BLaER1 treated with 17β-estradiol and CSF1 and Interleukin-3, amounts not matched to agents 10 nM and 100 nM (cell line): ENCODE data around the gene AMBP.

Experiments used
- H3K27ac ChIP-seq, 11 experiments: shearing (Covaris generic); formaldehyde crosslinking; 2 replicates each; pipeline ENCODE4 v1.8.1; 2022
- H3K27me3 ChIP-seq, 11 experiments: shearing (Covaris generic); formaldehyde crosslinking; 2 replicates each; pipeline ENCODE4 v1.8.1; 2022
- H3K36me3 ChIP-seq, 11 experiments: shearing (Covaris generic); formaldehyde crosslinking; 2 replicates each; pipeline ENCODE4 v1.8.1; 2022
- H3K4me1 ChIP-seq, 10 experiments: shearing (Covaris generic); formaldehyde crosslinking; 2 replicates each; pipeline ENCODE4 v1.8.1; 2022
- H3K4me2 ChIP-seq, 11 experiments: shearing (Covaris generic); formaldehyde crosslinking; 2 replicates each; pipeline ENCODE4 v1.8.1; 2022
- H3K4me3 ChIP-seq, 10 experiments: shearing (Covaris generic); formaldehyde crosslinking; 2 replicates each; pipeline ENCODE4 v1.8.1; 2022
- H3K9ac ChIP-seq, 11 experiments: shearing (Covaris generic); formaldehyde crosslinking; 2 replicates each; pipeline ENCODE4 v1.8.1; 2022
- H3K9me3 ChIP-seq, 11 experiments: shearing (Covaris generic); formaldehyde crosslinking; replicated peaks in 1 of 11; 2 replicates each; pipeline ENCODE4 v1.8.1; 2022
- H4K20me1 ChIP-seq, 11 experiments: shearing (Covaris generic); formaldehyde crosslinking; 2 replicates each; pipeline ENCODE4 v1.8.1; 2022
- Cebpa-rat ChIP-seq, 11 experiments: shearing (Covaris generic); IDR thresholded peaks; 2 replicates each; pipeline ENCODE4 v1.8.1; 2022

The AMBP gene

GRCh38 chr9:114026335-114026734, 51.8 kb downstream of the AMBP start:
- Histone ChIP-seq H3K4me1 (peaks cover 24 to 56% (median 44%) of the 10 kb centered on the region in 10 experiments), H3K27me3 (no peaks in the 10 kb centered on the region), H4K20me1 (no peaks in the 10 kb centered on the region), H3K9ac (peak overlapping the region in 2 of 11 experiments; percentile 34 to 51; a peak in 1 of 22 replicates), H3K27ac (peak overlapping the region in 6 of 11 experiments; percentile 15 to 71 (median 64); a peak in 10 of 22 replicates), H3K4me3 (no peak overlapping the region), H3K4me2 (peak overlapping the region; percentile 38 to 86 (median 63); a peak in 21 of 22 replicates), H3K9me3 (peaks cover 34 to 44% (median 40%) of the 10 kb centered on the region in 11 experiments), H3K36me3 (peaks cover 32 to 95% (median 85%) of the 10 kb centered on the region in 11 experiments)
- TF ChIP-seq Cebpa-rat (IDR thresholded peaks at IDR 0.05): no peak

GRCh38 chr9:114025760-114026159, 52.3 kb downstream of the AMBP start:
- Histone ChIP-seq H3K4me3 (no peak overlapping the region), H3K27ac (peak overlapping the region in 2 of 11 experiments; percentile 66 to 71; a peak in 3 of 22 replicates), H3K27me3 (no peaks in the 10 kb centered on the region), H3K4me1 (peaks cover 27 to 51% (median 44%) of the 10 kb centered on the region in 10 experiments), H3K9me3 (peaks cover 34 to 50% (median 44%) of the 10 kb centered on the region in 11 experiments), H3K9ac (no peak overlapping the region), H3K4me2 (peak overlapping the region in 7 of 11 experiments; percentile 39 to 81 (median 63); a peak in 9 of 22 replicates), H4K20me1 (no peaks in the 10 kb centered on the region), H3K36me3 (peaks cover 32 to 95% (median 86%) of the 10 kb centered on the region in 11 experiments)
- no peak for TF ChIP-seq Cebpa-rat (IDR thresholded peaks at IDR 0.05)

- Histone ChIP-seq H3K27me3 (no peaks in the 10 kb centered on the region), H4K20me1 (no peaks in the 10 kb centered on the region), H3K9me3 (peaks cover 34 to 55% (median 46%) of the 10 kb centered on the region in 11 experiments), H3K36me3 (peaks cover 32 to 95% (median 83%) of the 10 kb centered on the region in 11 experiments), H3K9ac (no peak overlapping the region), H3K27ac (no peak overlapping the region), H3K4me2 (no peak overlapping the region), H3K4me1 (peaks cover 27 to 47% (median 43%) of the 10 kb centered on the region in 10 experiments), H3K4me3 (no peak overlapping the region)
- TF ChIP-seq Cebpa-rat (IDR thresholded peaks at IDR 0.05): no peak
Measured at GRCh38 chr9:114025196-114025753, 52.8 kb downstream of the AMBP start.

GRCh38 chr9:114023961-114024360, 54.1 kb downstream of the AMBP start:
- no peak overlapping the region for H3K27ac ChIP-seq
- no peak overlapping the region for H3K4me3 ChIP-seq
- TF ChIP-seq Cebpa-rat (IDR thresholded peaks at IDR 0.05): no peak
- H3K9me3 ChIP-seq: peaks cover 34 to 68% (median 57%) of the 10 kb centered on the region in 11 experiments
- H3K4me1 ChIP-seq: peaks cover 27 to 34% (median 31%) of the 10 kb centered on the region in 10 experiments
- peaks cover 22 to 95% (median 81%) of the 10 kb centered on the region in 11 experiments for H3K36me3 ChIP-seq
- H4K20me1 ChIP-seq: no peaks in the 10 kb centered on the region
- no peaks in the 10 kb centered on the region for H3K27me3 ChIP-seq
- H3K9ac ChIP-seq: no peak overlapping the region
- no peak overlapping the region for H3K4me2 ChIP-seq

- H4K20me1 ChIP-seq: no peaks in the 10 kb centered on the region
- H3K4me3 ChIP-seq: no peak overlapping the region
- TF ChIP-seq Cebpa-rat (IDR thresholded peaks at IDR 0.05): no peak
- no peak overlapping the region for H3K27ac ChIP-seq
- H3K27me3 ChIP-seq: no peaks in the 10 kb centered on the region
- no peak overlapping the region for H3K9ac ChIP-seq
- peaks cover 42 to 100% (median 91%) of the 10 kb centered on the region in 11 experiments for H3K36me3 ChIP-seq
- H3K9me3 ChIP-seq: peaks cover 34 to 72% (median 62%) of the 10 kb centered on the region in 11 experiments
- H3K4me1 ChIP-seq: peaks cover 8 to 15% (median 9%) of the 10 kb centered on the region in 10 experiments
- H3K4me2 ChIP-seq: 0 out of 22 replicates have a peak overlapping the region, but pooled peaks of 1 of the 11 experiments have one; percentile 29
Measured at GRCh38 chr9:114021578-114021977, 56.5 kb downstream of the AMBP start.

DNA sequence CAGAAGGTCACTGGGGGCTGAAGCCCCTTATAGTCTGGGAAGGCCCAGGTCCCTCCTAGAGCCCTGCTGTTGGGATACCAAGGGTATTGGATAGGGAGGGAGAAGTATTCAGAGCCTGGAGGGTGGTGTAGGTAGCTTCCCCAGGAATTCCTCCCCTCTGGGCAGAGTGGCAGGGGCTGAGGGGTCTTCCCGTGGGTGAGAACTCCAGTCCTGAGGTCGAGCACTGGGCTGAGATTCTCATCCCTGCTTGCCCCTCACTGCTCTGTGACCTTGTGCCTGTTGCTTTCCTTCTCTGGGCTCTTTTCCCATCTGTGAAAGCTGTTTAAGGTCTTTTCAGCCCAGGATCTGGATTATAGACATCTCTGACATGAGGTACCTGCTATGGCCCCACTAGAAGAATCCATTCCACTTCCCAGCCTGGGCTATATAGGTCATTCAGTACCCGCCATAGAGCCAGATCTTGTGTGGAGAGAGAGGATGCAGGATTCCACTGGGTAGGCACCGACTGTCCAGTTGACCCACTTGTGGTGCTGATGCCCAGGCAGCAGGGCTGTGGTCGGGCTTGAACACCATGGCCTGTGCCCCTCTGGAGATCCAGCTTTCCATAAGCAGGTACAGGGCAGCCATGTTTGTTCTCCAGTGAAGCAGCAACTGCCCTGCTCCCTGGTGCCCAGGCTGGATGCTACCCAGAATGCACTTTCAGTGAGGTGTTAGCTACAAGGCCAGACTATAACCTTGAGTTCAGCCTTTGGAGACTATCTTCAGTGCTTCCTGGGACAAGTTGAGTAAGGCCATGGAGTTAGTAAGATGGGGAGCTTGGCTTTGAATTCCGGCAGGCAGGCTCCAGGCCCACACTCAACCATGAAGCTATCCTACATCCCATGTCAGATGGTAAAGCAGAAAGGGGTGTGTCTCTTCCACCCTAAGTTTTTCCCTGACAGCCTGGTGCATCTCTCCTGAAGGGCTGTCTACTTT, 60.1 kb downstream of the AMBP start:
- peaks cover 39 to 99% (median 86%) of the 10 kb centered on the region in 11 experiments for H3K36me3 ChIP-seq
- no peak overlapping the region for H3K4me3 ChIP-seq
- no peaks in the 10 kb centered on the region for H3K27me3 ChIP-seq
- H3K9ac ChIP-seq: no peak overlapping the region
- no peak for TF ChIP-seq Cebpa-rat (IDR thresholded peaks at IDR 0.05)
- H3K27ac ChIP-seq: no peak overlapping the region
- no peaks in the 10 kb centered on the region for H4K20me1 ChIP-seq
- peaks cover 0 to 10% (median 0%) of the 10 kb centered on the region in 10 experiments; a peak in 5 of 20 replicates for H3K4me1 ChIP-seq
- H3K9me3 ChIP-seq: peaks cover 11 to 53% (median 41%) of the 10 kb centered on the region in 11 experiments
- H3K4me2 ChIP-seq: no peak overlapping the region

GRCh38 chr9:114016629-114017423, 61.3 kb downstream of the AMBP start:
- Histone ChIP-seq H3K4me1 (peaks cover 0 to 8% (median 0%) of the 10 kb centered on the region in 10 experiments; a peak in 5 of 20 replicates), H4K20me1 (no peaks in the 10 kb centered on the region), H3K4me2 (no peak overlapping the region), H3K27me3 (no peaks in the 10 kb centered on the region), H3K4me3 (no peak overlapping the region), H3K9me3 (peaks cover 2 to 41% (median 29%) of the 10 kb centered on the region in 11 experiments; a peak in 21 of 22 replicates), H3K9ac (no peak overlapping the region), H3K27ac (no peak overlapping the region), H3K36me3 (peaks cover 28 to 99% (median 84%) of the 10 kb centered on the region in 11 experiments)
- TF ChIP-seq Cebpa-rat (IDR thresholded peaks at IDR 0.05): no peak

GRCh38 chr9:114016101-114016500, 62.0 kb downstream of the AMBP start:
- no peak overlapping the region for H3K27ac ChIP-seq
- H3K36me3 ChIP-seq: peaks cover 34 to 99% (median 84%) of the 10 kb centered on the region in 11 experiments
- TF ChIP-seq Cebpa-rat (IDR thresholded peaks at IDR 0.05): no peak
- H3K4me1 ChIP-seq: peaks cover 0 to under 1% (median 0%) of the 10 kb centered on the region in 10 experiments; a peak in 3 of 20 replicates
- peaks cover 0 to 33% (median 22%) of the 10 kb centered on the region in 11 experiments; a peak in 19 of 22 replicates for H3K9me3 ChIP-seq
- H3K9ac ChIP-seq: no peak overlapping the region
- no peaks in the 10 kb centered on the region for H3K27me3 ChIP-seq
- no peak overlapping the region for H3K4me3 ChIP-seq
- H3K4me2 ChIP-seq: no peak overlapping the region
- H4K20me1 ChIP-seq: no peaks in the 10 kb centered on the region
